HEK293T (cell line): ENCODE results near the gene ZNF764.

Source experiments
- BHLHE40 ChIP-seq: fragments of 450-650 bp; IDR thresholded peaks from 2 replicates; pipeline ENCODE4 v1.6.1; 2016; ENCODE audit warnings: mild to moderate bottlenecking, moderate library complexity, borderline replicate concordance
- FOXK2 ChIP-seq: fragments of 450-650 bp; IDR thresholded peaks from 2 replicates; pipeline ENCODE4 v1.6.1; 2016; ENCODE audit warnings: mild to moderate bottlenecking
- ZNF384 ChIP-seq: fragments of 450-650 bp; IDR thresholded peaks from 2 replicates; pipeline ENCODE4 v1.6.1; 2016

GRCh38 chr16:30541502-30542329 is 16.5 kb downstream of the ZNF764 start:
- TF ChIP-seq BHLHE40 = no peak
- no peak for TF ChIP-seq ZNF384
- TF ChIP-seq FOXK2 = no peak
